Measurements from ENCODE around the gene SND1. TPM values are rescaled to one million over a fixed set of nuclear protein-coding genes. Genes with fewer than 3 reads are reported as not detected.
A peak's percentile ranks its signal among the peaks of the same experiment; 100 is the strongest.

The SND1 gene
- total RNA-seq, 1 donor from 2014 or later, result 165 TPM

GRCh38 chr7:127890726-127891125 is 238.7 kb downstream of the SND1 start:
- no peak for TF ChIP-seq CTCF (IDR thresholded peaks at IDR 0.05; ENCODE audit: partially characterized antibody, unreplicated experiment)
- Mint-ChIP-seq H3K4me3 (ENCODE audit: unreplicated experiment) (no peak overlapping the region), H3K27ac (ENCODE audit: unreplicated experiment) (no peak overlapping the region), H3K9me3 (ENCODE audit: unreplicated experiment) (peaks cover 10% of the 10 kb centered on the region), H3K4me1 (ENCODE audit: low read depth, unreplicated experiment) (peaks cover 44% of the 10 kb centered on the region), H3K27me3 (ENCODE audit: unreplicated experiment) (peaks cover 5% of the 10 kb centered on the region), H3K36me3 (ENCODE audit: unreplicated experiment) (no peaks in the 10 kb centered on the region)
- DNase-seq, result no peak

- Mint-ChIP-seq H3K4me1 (ENCODE audit: low read depth, unreplicated experiment) (peaks cover 40% of the 10 kb centered on the region), H3K36me3 (ENCODE audit: unreplicated experiment) (no peaks in the 10 kb centered on the region), H3K27ac (ENCODE audit: unreplicated experiment) (no peak overlapping the region)
Observed at GRCh38 chr7:127891144-127891543, 239.2 kb downstream of the SND1 start.

GRCh38 chr7:127891854-127892438 is 240.0 kb downstream of the SND1 start:
- H3K4me1 Mint-ChIP-seq (ENCODE audit: low read depth, unreplicated experiment), result peaks cover 32% of the 10 kb centered on the region
- TF ChIP-seq CTCF (IDR thresholded peaks at IDR 0.05; ENCODE audit: partially characterized antibody, unreplicated experiment), result no peak
- no peak overlapping the region for H3K4me3 Mint-ChIP-seq (ENCODE audit: unreplicated experiment)
- peaks cover 5% of the 10 kb centered on the region for H3K9me3 Mint-ChIP-seq (ENCODE audit: unreplicated experiment)
- H3K27me3 Mint-ChIP-seq (ENCODE audit: unreplicated experiment), result peaks cover 2% of the 10 kb centered on the region
- no peaks in the 10 kb centered on the region for H3K36me3 Mint-ChIP-seq (ENCODE audit: unreplicated experiment)
- no peak overlapping the region for H3K27ac Mint-ChIP-seq (ENCODE audit: unreplicated experiment)
- no peak for DNase-seq

More at GRCh38 chr7:127891144-127891543, 239.2 kb downstream of the SND1 start:
- H3K27me3 Mint-ChIP-seq (ENCODE audit: unreplicated experiment), result peaks cover 3% of the 10 kb centered on the region
- TF ChIP-seq CTCF (IDR thresholded peaks at IDR 0.05; ENCODE audit: partially characterized antibody, unreplicated experiment), result no peak
- no peak for DNase-seq
- H3K4me3 Mint-ChIP-seq (ENCODE audit: unreplicated experiment), result peak overlapping the region; percentile 4
- H3K9me3 Mint-ChIP-seq (ENCODE audit: unreplicated experiment), result peaks cover 9% of the 10 kb centered on the region

- Mint-ChIP-seq H3K9me3 (ENCODE audit: unreplicated experiment) (peaks cover 4% of the 10 kb centered on the region), H3K4me3 (ENCODE audit: unreplicated experiment) (no peak overlapping the region), H3K36me3 (ENCODE audit: unreplicated experiment) (no peaks in the 10 kb centered on the region), H3K27me3 (ENCODE audit: unreplicated experiment) (peaks cover 2% of the 10 kb centered on the region), H3K4me1 (ENCODE audit: low read depth, unreplicated experiment) (peaks cover 26% of the 10 kb centered on the region), H3K27ac (ENCODE audit: unreplicated experiment) (no peak overlapping the region)
- no peak for TF ChIP-seq CTCF (IDR thresholded peaks at IDR 0.05; ENCODE audit: partially characterized antibody, unreplicated experiment)
- no peak for DNase-seq
Observed at GRCh38 chr7:127892488-127893314, 240.7 kb downstream of the SND1 start.

GRCh38 chr7:127893547-127893946 is 241.6 kb downstream of the SND1 start:
- no peak for TF ChIP-seq CTCF (IDR thresholded peaks at IDR 0.05; ENCODE audit: partially characterized antibody, unreplicated experiment)
- H3K27ac Mint-ChIP-seq (ENCODE audit: unreplicated experiment), result no peak overlapping the region
- no peak for DNase-seq
- H3K36me3 Mint-ChIP-seq (ENCODE audit: unreplicated experiment), result no peaks in the 10 kb centered on the region
- H3K4me3 Mint-ChIP-seq (ENCODE audit: unreplicated experiment), result no peak overlapping the region
- peaks cover 2% of the 10 kb centered on the region for H3K27me3 Mint-ChIP-seq (ENCODE audit: unreplicated experiment)
- peaks cover 4% of the 10 kb centered on the region for H3K9me3 Mint-ChIP-seq (ENCODE audit: unreplicated experiment)
- H3K4me1 Mint-ChIP-seq (ENCODE audit: low read depth, unreplicated experiment), result peaks cover 20% of the 10 kb centered on the region
